CD14-positive monocyte (primary cell): Measurements from ENCODE around the gene CDC25B. TPM values are rescaled to one million over a fixed set of nuclear protein-coding genes. Genes with fewer than 3 reads are reported as not detected.

Source experiments
- DNase-seq, 3 donors: peaks; one replicate each; pipeline ENCODE4 v3.0.0-alpha.2; 2011 to 2022
- H2AFZ ChIP-seq: 2 replicates; pipeline ENCODE4 v1.6.0; 2012; ENCODE audit warnings: mild to moderate bottlenecking, low read depth, low read length, inconsistent platforms; ENCODE audit not compliant: insufficient read depth, poor library complexity, severe bottlenecking
- H3K27ac ChIP-seq, 2 donors: 1 replicate in 1 of 2; 2 replicates in 1 of 2; pipeline ENCODE4 v1.5.1; 2012 to 2013; ENCODE audit warnings: low read length in 2 of 2, control low read depth in 1 of 2, inconsistent platforms in 1 of 2, low read depth in 1 of 2, mild to moderate bottlenecking in 1 of 2
- H3K27me3 ChIP-seq, 2 donors: one replicate each; pipeline versions ENCODE4 v1.6.0 to v1.6.1; 2011 to 2013; ENCODE audit warnings: low read length in 2 of 2; ENCODE audit not compliant: control insufficient read depth in 2 of 2, insufficient read depth in 2 of 2
- H3K36me3 ChIP-seq, 2 donors: replicated peaks in 1 of 2; 1 replicate in 1 of 2; 2 replicates in 1 of 2; pipeline versions ENCODE4 v1.5.1 to v1.6.1; 2012 to 2013; ENCODE audit warnings: low read length in 2 of 2, control low read depth in 1 of 2, inconsistent platforms in 1 of 2, mild to moderate bottlenecking in 1 of 2; ENCODE audit not compliant: insufficient read depth in 2 of 2, control insufficient read depth in 1 of 2
- H3K4me1 ChIP-seq, 2 donors: 1 replicate in 1 of 2; 2 replicates in 1 of 2; pipeline versions ENCODE4 v1.5.1 to v1.6.1; 2012 to 2013; ENCODE audit warnings: low read length in 2 of 2, control low read depth in 1 of 2, inconsistent platforms in 1 of 2, mild to moderate bottlenecking in 1 of 2, moderate library complexity in 1 of 2; ENCODE audit not compliant: insufficient read depth in 2 of 2, control insufficient read depth in 1 of 2
- H3K4me2 ChIP-seq: replicated peaks from 2 replicates; pipeline ENCODE3; 2012; ENCODE audit warnings: low read length, moderate library complexity, mild to moderate bottlenecking; ENCODE audit not compliant: poor library complexity, severe bottlenecking; ENCODE audit errors: extremely low read depth
- H3K4me3 ChIP-seq, 3 experiments: fragments of 200-600 bp in 1 of 3; sonication (generic) in 1 of 3; replicated peaks in 1 of 3; 1 replicate in 2 of 3; 2 replicates in 1 of 3; pipeline ENCODE4 v1.5.1; 2011 to 2013; ENCODE audit warnings: low read length in 3 of 3, mild to moderate bottlenecking in 3 of 3, control low read depth in 2 of 3, low read depth in 2 of 3, inconsistent platforms in 1 of 3, moderate library complexity in 1 of 3
- H3K79me2 ChIP-seq: 2 replicates; pipeline ENCODE4 v1.6.0; 2012; ENCODE audit warnings: mild to moderate bottlenecking, control low read depth, inconsistent platforms, low read length, moderate library complexity; ENCODE audit not compliant: insufficient read depth
- H3K9ac ChIP-seq: 2 replicates; pipeline ENCODE4 v1.6.0; 2017; ENCODE audit warnings: low read length, mild to moderate bottlenecking; ENCODE audit not compliant: insufficient read depth, poor library complexity, severe bottlenecking
- H3K9me3 ChIP-seq, 2 donors: replicated peaks in 1 of 2; 1 replicate in 1 of 2; 2 replicates in 1 of 2; pipeline versions ENCODE4 v1.5.1 to v1.6.1; 2012 to 2013; ENCODE audit warnings: low read length in 2 of 2, control low read depth in 1 of 2; ENCODE audit not compliant: control insufficient read depth in 1 of 2, insufficient read depth in 1 of 2
- H4K20me1 ChIP-seq: 2 replicates; pipeline ENCODE4 v1.6.0; 2012; ENCODE audit warnings: mild to moderate bottlenecking, low read length, control low read depth, moderate library complexity; ENCODE audit not compliant: insufficient read depth
- H3K27ac Mint-ChIP-seq, 7 donors: one replicate each; pipeline ENCODE4 v1.8.0; 2020; ENCODE audit warnings: mild to moderate bottlenecking in 7 of 7, mixed read lengths in 7 of 7, moderate library complexity in 6 of 7, inconsistent platforms in 2 of 7
- H3K27me3 Mint-ChIP-seq, 3 donors: one replicate each; pipeline ENCODE4 v1.8.0; 2021 to 2022; ENCODE audit warnings: low read depth in 3 of 3, mild to moderate bottlenecking in 3 of 3, mixed read lengths in 3 of 3, moderate library complexity in 3 of 3, inconsistent platforms in 1 of 3
- H3K36me3 Mint-ChIP-seq, 2 donors: one replicate each; pipeline ENCODE4 v1.8.0; 2020; ENCODE audit warnings: mixed read lengths in 2 of 2, inconsistent platforms in 1 of 2, mild to moderate bottlenecking in 1 of 2
- H3K4me1 Mint-ChIP-seq: one replicate; pipeline ENCODE4 v1.8.0; 2020; ENCODE audit warnings: mild to moderate bottlenecking, mixed read lengths
- H3K4me3 Mint-ChIP-seq, 2 donors: one replicate each; pipeline ENCODE4 v1.8.0; 2020; ENCODE audit warnings: mild to moderate bottlenecking in 2 of 2, mixed read lengths in 2 of 2, moderate library complexity in 1 of 2
- H3K9me3 Mint-ChIP-seq, 7 donors: one replicate each; pipeline ENCODE4 v1.8.0; 2020 to 2022; ENCODE audit warnings: mixed read lengths in 7 of 7, mild to moderate bottlenecking in 6 of 7, moderate library complexity in 6 of 7, inconsistent platforms in 2 of 7
- WGBS: methylation state at CpG from one replicate; pipeline ENCODE4 v1.1.5; 2013; ENCODE audit warnings: missing lambda C conversion rate; ENCODE audit not compliant: insufficient coverage; 5-methylcytosine and 5-hydroxymethylcytosine counted together
- intact Hi-C, 2 donors: fragments of 100-400 bp; cut with micrococcal nuclease; formaldehyde crosslinking; loops; one replicate each; pipeline versions ENCODE4 v1.15.0 to v1.15.1; 2023
- polyA plus RNA-seq, 3 donors: library from polyadenylated mRNA; depleted of rRNA in 1 of 3; unstranded in 2 of 3; stranded (reverse) in 1 of 3; fragments of 300-500 nt in 2 of 3; fragments of >200 nt in 1 of 3; fragmentation: Illumina TruSeq in 2 of 3; gene quantifications; 1 replicate in 2 of 3; 2 replicates in 1 of 3; pipeline ENCODE4 v1.2.3, GENCODE V29; 2012 to 2021
- TF ChIP-seq, protein P1 (sequence below): fragments of 200-600 bp; IDR thresholded peaks from one replicate; pipeline ENCODE4 v1.8.0; 2022; ENCODE audit warnings: antibody characterized with exemption, mild to moderate bottlenecking

Gene CDC25B
- polyA plus RNA-seq, 3 donors, result 3.6 to 35.6 (median 4.0) TPM

DNA sequence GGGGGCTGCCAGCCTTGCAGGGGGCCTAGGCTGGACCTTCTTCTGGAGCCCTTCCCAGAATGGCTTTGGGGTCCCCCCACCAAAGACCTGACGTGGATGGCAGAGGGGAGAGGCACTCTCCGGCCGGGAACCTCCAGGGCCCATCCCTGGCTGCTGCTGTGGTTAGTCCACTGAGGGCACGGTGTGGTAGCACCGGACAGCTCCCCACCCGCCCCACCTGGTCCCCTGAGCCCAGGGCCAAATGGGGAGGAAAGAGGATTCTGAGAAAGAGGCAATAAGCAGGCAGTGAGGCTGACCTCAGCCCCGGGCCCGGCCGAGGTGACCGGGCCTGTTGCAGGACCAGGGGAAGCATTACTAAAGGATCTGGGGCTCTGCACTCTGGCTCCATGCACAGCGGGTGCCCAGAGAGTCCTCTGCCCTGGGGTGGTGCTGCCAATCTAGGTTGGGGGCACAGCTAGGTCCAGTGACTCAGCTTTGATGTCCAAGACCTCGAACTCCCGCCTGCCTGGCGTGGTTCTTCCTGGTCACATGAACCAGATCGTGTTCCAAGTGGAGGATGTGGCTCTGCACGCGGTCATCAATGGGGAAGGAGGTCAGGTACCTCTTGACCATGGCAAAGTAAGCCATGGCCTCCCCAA lies 11.8 kb upstream of the CDC25B start:
- H3K4me3 Mint-ChIP-seq, result peak overlapping the region in 1 of 2 donors; percentile 49
- Histone ChIP-seq H3K27ac (no peak overlapping the region), H3K9ac (no peak overlapping the region), H2AFZ (no peak overlapping the region), H3K4me1 (peaks cover 35 to 51% of the 10 kb centered on the region in 2 donors), H3K79me2 (peaks cover 29% of the 10 kb centered on the region), H3K36me3 (peaks cover 4 to 7% of the 10 kb centered on the region in 2 donors), H4K20me1 (peaks cover 55% of the 10 kb centered on the region), H3K9me3 (peaks cover 0 to 4% of the 10 kb centered on the region in 2 donors), H3K4me2 (peak overlapping the region; percentile 93), H3K4me3 (peak overlapping the region in 1 of 3 experiments; percentile 79), H3K27me3 (peaks cover 4 to 6% of the 10 kb centered on the region in 2 donors)
- peaks cover 0 to 4% (median 0%) of the 10 kb centered on the region in 7 donors for H3K9me3 Mint-ChIP-seq
- H3K4me1 Mint-ChIP-seq, result peaks cover 50% of the 10 kb centered on the region
- WGBS, result 88% methylated on average over 14 of the region's 17 CpGs
- intact Hi-C loops, result loop anchor here in 1 of 2 donors (10.0 kb wide), 1 partner anchor 60 kb away; the partner anchor contains the start of gene MAVS
- H3K27ac Mint-ChIP-seq, result peak overlapping the region in 1 of 7 donors; percentile 75
- peaks cover 7 to 14% of the 10 kb centered on the region in 2 donors for H3K36me3 Mint-ChIP-seq
- peak in 1 of 3 donors; percentile 4 for DNase-seq
- TF ChIP-seq, protein P1, sequence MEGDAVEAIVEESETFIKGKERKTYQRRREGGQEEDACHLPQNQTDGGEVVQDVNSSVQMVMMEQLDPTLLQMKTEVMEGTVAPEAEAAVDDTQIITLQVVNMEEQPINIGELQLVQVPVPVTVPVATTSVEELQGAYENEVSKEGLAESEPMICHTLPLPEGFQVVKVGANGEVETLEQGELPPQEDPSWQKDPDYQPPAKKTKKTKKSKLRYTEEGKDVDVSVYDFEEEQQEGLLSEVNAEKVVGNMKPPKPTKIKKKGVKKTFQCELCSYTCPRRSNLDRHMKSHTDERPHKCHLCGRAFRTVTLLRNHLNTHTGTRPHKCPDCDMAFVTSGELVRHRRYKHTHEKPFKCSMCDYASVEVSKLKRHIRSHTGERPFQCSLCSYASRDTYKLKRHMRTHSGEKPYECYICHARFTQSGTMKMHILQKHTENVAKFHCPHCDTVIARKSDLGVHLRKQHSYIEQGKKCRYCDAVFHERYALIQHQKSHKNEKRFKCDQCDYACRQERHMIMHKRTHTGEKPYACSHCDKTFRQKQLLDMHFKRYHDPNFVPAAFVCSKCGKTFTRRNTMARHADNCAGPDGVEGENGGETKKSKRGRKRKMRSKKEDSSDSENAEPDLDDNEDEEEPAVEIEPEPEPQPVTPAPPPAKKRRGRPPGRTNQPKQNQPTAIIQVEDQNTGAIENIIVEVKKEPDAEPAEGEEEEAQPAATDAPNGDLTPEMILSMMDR, result no peak
- H3K27me3 Mint-ChIP-seq, result peaks cover 11 to 15% (median 13%) of the 10 kb centered on the region in 3 donors

DNA sequence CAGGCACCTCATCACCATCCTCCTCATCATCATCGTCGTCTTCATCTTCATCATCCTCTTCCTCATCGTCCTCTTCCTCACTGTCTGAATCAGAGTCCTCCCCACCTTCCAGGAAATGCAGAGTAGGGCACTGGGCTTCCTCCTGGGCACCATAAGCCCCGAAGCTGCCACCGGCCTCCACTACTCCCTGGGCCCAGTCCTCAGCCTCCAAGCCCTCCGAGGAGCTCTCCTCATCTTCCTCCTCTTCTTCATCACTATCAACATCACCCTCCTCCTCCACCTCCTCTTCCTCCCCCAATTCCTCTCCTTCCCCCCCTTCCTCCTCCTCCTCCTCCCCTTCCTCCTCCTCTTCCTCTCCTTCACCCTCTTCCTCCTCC lies 11.3 kb upstream of the CDC25B start:
- Histone ChIP-seq H3K4me2 (peak overlapping the region; percentile 93), H3K27ac (peak overlapping the region in 1 of 2 donors; percentile 12), H2AFZ (no peak overlapping the region), H4K20me1 (peaks cover 55% of the 10 kb centered on the region), H3K36me3 (peaks cover 4 to 7% of the 10 kb centered on the region in 2 donors), H3K9ac (no peak overlapping the region), H3K9me3 (no peaks in the 10 kb centered on the region), H3K4me3 (peak overlapping the region in 1 of 3 experiments; percentile 79), H3K27me3 (peaks cover 0 to 1% of the 10 kb centered on the region in 2 donors), H3K79me2 (peaks cover 29% of the 10 kb centered on the region), H3K4me1 (peaks cover 35 to 51% of the 10 kb centered on the region in 2 donors)
- Mint-ChIP-seq H3K36me3 (peaks cover 7 to 14% of the 10 kb centered on the region in 2 donors), H3K4me3 (no peak overlapping the region), H3K27ac (peak overlapping the region in 3 of 7 donors; percentile 18 to 78 (median 75)), H3K27me3 (peaks cover 6 to 10% (median 8%) of the 10 kb centered on the region in 3 donors), H3K4me1 (peaks cover 46% of the 10 kb centered on the region), H3K9me3 (no peaks in the 10 kb centered on the region)
- intact Hi-C loops, result loop anchor here in 1 of 2 donors (10.0 kb wide), 1 partner anchor 60 kb away; the partner anchor contains the start of gene MAVS
- TF ChIP-seq, protein P1, result no peak
- DNase-seq, result no peak
- 83% methylated on average over 5 of the region's 6 CpGs for WGBS
